Measurements from ENCODE around the gene EFCAB6. TPM values are rescaled to one million over a fixed set of nuclear protein-coding genes. Genes with fewer than 3 reads are reported as not detected.

Gene EFCAB6
- total and polyA plus RNA-seq, 10 donors, result 0.07 to 2.8 (median 0.78) TPM

DNA sequence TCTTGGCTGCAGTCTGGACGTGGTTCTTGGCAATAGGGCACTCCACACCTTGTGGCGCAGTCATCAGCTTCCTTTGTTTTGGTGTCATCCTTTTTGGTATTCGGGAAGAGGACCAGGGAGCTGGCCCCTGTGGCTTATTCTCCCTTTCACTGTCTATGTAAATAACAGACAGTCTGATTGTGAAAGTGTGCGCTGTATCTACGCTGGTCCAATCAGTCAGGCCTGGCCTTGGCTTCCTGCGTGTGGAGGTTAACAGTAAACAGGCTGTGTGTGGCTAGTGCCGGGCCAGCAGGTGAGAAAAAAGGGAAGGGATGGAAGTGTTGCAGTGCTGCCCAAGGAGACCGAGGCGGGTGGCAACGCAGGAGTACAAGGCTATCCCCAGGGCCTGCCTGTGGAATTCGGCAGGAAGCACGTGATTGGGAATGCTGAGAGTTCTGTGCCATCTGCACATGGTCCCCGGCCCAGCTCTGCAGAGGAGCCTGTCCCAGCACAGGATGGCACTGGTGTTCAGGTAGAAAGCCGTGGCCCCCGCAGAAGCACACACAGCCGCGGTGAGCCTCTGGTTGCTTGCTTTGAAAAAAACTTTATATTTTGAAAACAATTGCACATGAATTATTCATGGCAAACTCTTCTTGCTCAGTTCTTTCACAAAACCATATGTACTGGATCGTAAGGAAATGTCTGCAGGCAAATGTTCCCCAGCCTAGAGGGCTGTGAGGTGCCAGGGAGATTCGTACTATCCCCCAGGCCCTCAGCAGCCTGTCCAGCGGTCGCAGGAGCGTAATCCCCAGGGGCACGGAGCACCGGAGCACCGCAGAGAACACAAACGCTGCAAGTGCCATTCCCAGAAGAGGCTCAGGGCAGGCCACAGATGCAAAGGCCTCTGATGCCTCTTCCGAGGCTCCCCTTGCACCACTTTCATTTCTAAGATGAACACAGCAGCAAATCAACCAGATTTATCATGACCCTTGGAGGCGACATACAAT, 174.5 kb downstream of the EFCAB6 start:
- H3K27me3 ChIP-seq (replicated peaks in 1 of 7), result peaks cover 0 to 4% (median 0%) of the 10 kb centered on the region in 7 donors
- 85 to 88% (median 88%) methylated on average over 26 to 28 of the region's 28 CpGs for WGBS, 5 donors

DNA sequence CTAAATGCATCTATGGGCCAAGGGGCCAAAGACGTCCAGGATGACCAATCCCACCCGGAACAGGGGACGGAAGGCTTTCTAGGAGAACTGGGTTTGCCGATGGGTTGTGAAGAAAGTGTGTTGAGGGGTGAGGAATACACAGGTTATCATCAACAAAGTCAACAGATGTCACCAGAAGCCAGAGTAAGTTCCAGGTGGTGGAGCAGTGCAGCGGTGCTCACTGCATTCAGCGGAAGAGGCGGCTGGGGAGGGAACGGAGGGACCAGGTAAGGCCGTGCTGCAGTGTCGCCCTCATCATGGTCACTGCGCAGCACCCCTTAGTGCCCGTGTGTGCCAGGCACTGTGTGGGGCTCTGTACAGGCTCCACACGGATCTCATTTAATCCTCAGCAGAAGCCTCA, 176.0 kb downstream of the EFCAB6 start:
- WGBS, 5 donors, result 88 to 93% (median 90%) methylated on average over 13 of the region's 13 CpGs
- Histone ChIP-seq H3K27ac (no peak overlapping the region), H3K27me3 (replicated peaks in 1 of 7) (peaks cover 0 to 4% (median 0%) of the 10 kb centered on the region in 7 donors), H3K9me3 (peaks cover 0 to 30% (median 22%) of the 10 kb centered on the region in 8 donors), H3K4me3 (no peak overlapping the region), H3K4me1 (no peaks in the 10 kb centered on the region), H3K36me3 (no peaks in the 10 kb centered on the region)
- intact Hi-C loops (cut with DNase I; ENCODE audit: low total_unique reads), result no loop called here
- TF ChIP-seq POLR2A (IDR thresholded peaks at IDR 0.05), result no peak
- TF ChIP-seq, protein P1, sequence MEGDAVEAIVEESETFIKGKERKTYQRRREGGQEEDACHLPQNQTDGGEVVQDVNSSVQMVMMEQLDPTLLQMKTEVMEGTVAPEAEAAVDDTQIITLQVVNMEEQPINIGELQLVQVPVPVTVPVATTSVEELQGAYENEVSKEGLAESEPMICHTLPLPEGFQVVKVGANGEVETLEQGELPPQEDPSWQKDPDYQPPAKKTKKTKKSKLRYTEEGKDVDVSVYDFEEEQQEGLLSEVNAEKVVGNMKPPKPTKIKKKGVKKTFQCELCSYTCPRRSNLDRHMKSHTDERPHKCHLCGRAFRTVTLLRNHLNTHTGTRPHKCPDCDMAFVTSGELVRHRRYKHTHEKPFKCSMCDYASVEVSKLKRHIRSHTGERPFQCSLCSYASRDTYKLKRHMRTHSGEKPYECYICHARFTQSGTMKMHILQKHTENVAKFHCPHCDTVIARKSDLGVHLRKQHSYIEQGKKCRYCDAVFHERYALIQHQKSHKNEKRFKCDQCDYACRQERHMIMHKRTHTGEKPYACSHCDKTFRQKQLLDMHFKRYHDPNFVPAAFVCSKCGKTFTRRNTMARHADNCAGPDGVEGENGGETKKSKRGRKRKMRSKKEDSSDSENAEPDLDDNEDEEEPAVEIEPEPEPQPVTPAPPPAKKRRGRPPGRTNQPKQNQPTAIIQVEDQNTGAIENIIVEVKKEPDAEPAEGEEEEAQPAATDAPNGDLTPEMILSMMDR (IDR thresholded peaks at IDR 0.05 in 8 of 11, conservative IDR thresholded peaks at IDR 0.05 in 3 of 11), result no peak
- no peak for DNase-seq

More for the DNA sequence above, 174.5 kb downstream of the EFCAB6 start:
- Histone ChIP-seq H3K4me1 (no peaks in the 10 kb centered on the region), H3K27ac (no peak overlapping the region), H3K4me3 (no peak overlapping the region), H3K9me3 (peaks cover 0 to 30% (median 22%) of the 10 kb centered on the region in 8 donors), H3K36me3 (no peaks in the 10 kb centered on the region)
- intact Hi-C loops (cut with DNase I; ENCODE audit: low total_unique reads), result no loop called here
- TF ChIP-seq POLR2A (IDR thresholded peaks at IDR 0.05) (no peak), POLR2AphosphoS5 (IDR thresholded peaks at IDR 0.05) (no peak)
- TF ChIP-seq, protein P1 (IDR thresholded peaks at IDR 0.05 in 8 of 11, conservative IDR thresholded peaks at IDR 0.05 in 3 of 11), result no peak
- DNase-seq, result no peak

DNA sequence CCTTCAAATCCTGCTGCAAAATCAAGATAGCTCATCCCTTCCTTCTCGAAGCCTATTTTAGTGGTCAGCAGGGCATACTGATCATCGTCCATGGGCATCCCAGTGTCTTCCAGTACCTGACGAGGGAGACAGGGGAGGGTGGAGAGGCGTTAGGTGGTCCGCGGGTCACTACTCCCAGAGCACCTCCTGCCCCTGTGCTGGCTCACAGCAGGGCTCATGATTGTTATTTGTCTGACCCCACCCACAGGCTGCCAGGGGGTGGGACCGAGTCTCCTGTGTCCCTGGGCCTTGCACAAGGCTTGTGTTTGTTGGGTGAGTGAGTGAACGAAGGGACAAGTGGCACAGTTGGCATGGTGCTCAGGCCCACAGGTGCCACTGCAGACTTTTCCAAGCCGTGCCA, 177.0 kb downstream of the EFCAB6 start:
- H3K4me1 ChIP-seq, result no peaks in the 10 kb centered on the region
- intact Hi-C loops (cut with DNase I; ENCODE audit: low total_unique reads), result no loop called here
- TF ChIP-seq, protein P1 (IDR thresholded peaks at IDR 0.05 in 8 of 11, conservative IDR thresholded peaks at IDR 0.05 in 3 of 11), result no peak
- no peak for TF ChIP-seq POLR2A (IDR thresholded peaks at IDR 0.05)
- no peak for TF ChIP-seq POLR2AphosphoS5 (IDR thresholded peaks at IDR 0.05)
- DNase-seq, result no peak
- peaks cover 0 to 23% (median 18%) of the 10 kb centered on the region in 8 donors for H3K9me3 ChIP-seq
- no peak overlapping the region for H3K4me3 ChIP-seq
- H3K36me3 ChIP-seq, result no peaks in the 10 kb centered on the region
- WGBS, 5 donors, result 82 to 93% (median 85%) methylated on average over 3 to 9 of the region's 9 CpGs
- H3K27ac ChIP-seq, result no peak overlapping the region
- H3K27me3 ChIP-seq (replicated peaks in 1 of 7), result peaks cover 0 to 4% (median 0%) of the 10 kb centered on the region in 7 donors

DNA sequence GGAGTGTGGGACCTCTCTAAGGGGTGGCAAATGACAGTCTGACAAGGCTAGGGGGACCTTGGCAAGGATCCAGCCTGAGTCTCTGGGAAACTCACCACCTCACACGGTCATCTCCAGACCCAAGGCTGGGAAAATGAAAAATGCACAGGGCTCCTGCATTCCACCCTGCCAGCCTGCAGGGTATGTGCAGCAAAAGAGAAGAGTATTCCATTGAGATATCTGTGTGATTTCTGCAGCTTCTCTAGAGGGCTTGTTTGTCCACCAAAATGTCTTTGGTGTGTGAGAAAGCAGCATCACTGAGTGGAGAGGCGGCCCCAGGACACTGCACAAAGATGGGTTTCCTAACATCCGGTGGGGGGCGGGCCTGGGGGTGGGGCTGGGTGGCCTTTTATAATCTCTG, 177.8 kb downstream of the EFCAB6 start:
- no peaks in the 10 kb centered on the region for H3K4me1 ChIP-seq
- intact Hi-C loops (cut with DNase I; ENCODE audit: low total_unique reads), result no loop called here
- H3K27me3 ChIP-seq (replicated peaks in 1 of 7), result peaks cover 0 to 4% (median 0%) of the 10 kb centered on the region in 7 donors
- peaks cover 0 to 15% (median 10%) of the 10 kb centered on the region in 8 donors for H3K9me3 ChIP-seq
- no peak for DNase-seq
- no peak for TF ChIP-seq POLR2A (IDR thresholded peaks at IDR 0.05)
- TF ChIP-seq, protein P1 (IDR thresholded peaks at IDR 0.05 in 8 of 11, conservative IDR thresholded peaks at IDR 0.05 in 3 of 11), result no peak
- no peak for TF ChIP-seq POLR2AphosphoS5 (IDR thresholded peaks at IDR 0.05)
- H3K36me3 ChIP-seq, result no peaks in the 10 kb centered on the region
- no peak overlapping the region for H3K4me3 ChIP-seq
- H3K27ac ChIP-seq, result no peak overlapping the region
- WGBS, 5 donors, result 63 to 87% (median 68%) methylated on average over 3 to 4 of the region's 4 CpGs
